Thyroid gland (tissue), 4 donors: Measurements from ENCODE around the gene LSAMP.

Experiments used
- CTCF ChIP-seq, 6 experiments: fragments of 200-600 bp in 3 of 6; fragments of 450-650 bp in 3 of 6; sonication (generic) in 3 of 6; IDR thresholded peaks; one replicate each; pipeline ENCODE4 v1.5.1; 2016 to 2019; ENCODE audit warnings: antibody characterized with exemption in 6 of 6, mild to moderate bottlenecking in 2 of 6, inconsistent platforms in 1 of 6, moderate library complexity in 1 of 6
- POLR2A ChIP-seq, 2 donors: fragments of 450-650 bp; IDR thresholded peaks; one replicate each; pipeline ENCODE4 v1.6.1; 2017; ENCODE audit warnings: antibody characterized with exemption in 2 of 2, mild to moderate bottlenecking in 2 of 2, moderate library complexity in 1 of 2

GRCh38 chr3:116367761-116368395, 77.4 kb downstream of the LSAMP start:
- TF ChIP-seq CTCF (IDR thresholded peaks at IDR 0.05) (no peak), POLR2A (IDR thresholded peaks at IDR 0.05) (no peak)
